SH-SY5Y (cell line): Measurements from ENCODE around the gene MYF6.

Experiments
- GATA2 ChIP-seq: IDR thresholded peaks from 2 replicates; pipeline ENCODE4 v1.6.1; 2011; ENCODE audit warnings: mild to moderate bottlenecking, low read depth, low read length
- GATA3 ChIP-seq: IDR thresholded peaks from 2 replicates; pipeline ENCODE4 v1.6.1; 2011; ENCODE audit warnings: low read depth, mild to moderate bottlenecking, low read length, moderate library complexity

GRCh38 chr12:80679346-80680131, 27.9 kb upstream of the MYF6 start:
- TF ChIP-seq GATA3 (no peak), GATA2 (no peak)
